Common myeloid progenitor, CD34-positive (primary cell): ENCODE results near the gene RCBTB1.
"Not testable (repeated sequence)": the region's sequence is repeated elsewhere in the genome, so short reads cannot be mapped to it uniquely, and the experiment has no call there.

Experiments
- CTCF ChIA-PET: fragments of 350-600 bp; sonication (Branson Sonifier 250); formaldehyde crosslinking; loops from one replicate; lab custom pipeline; 2021; ENCODE audit warnings: antibody characterized with exemption; lab: Charles Lee
- POLR2A ChIA-PET: fragments of 350-600 bp; sonication (Branson Sonifier 250); formaldehyde crosslinking; loops from one replicate; lab custom pipeline; 2021; ENCODE audit warnings: antibody characterized with exemption; lab: Charles Lee
- DNase-seq, 3 donors: peaks; one replicate each; pipeline versions ENCODE4 v3.0.0 to v3.0.0-alpha.2; 2013
- H3K27ac ChIP-seq, 2 experiments: 1 replicate in 1 of 2; 2 replicates in 1 of 2; pipeline ENCODE4 v1.7.0; 2013; ENCODE audit warnings: inconsistent platforms in 2 of 2, low read length in 2 of 2, mild to moderate bottlenecking in 2 of 2, low read depth in 1 of 2, moderate library complexity in 1 of 2; ENCODE audit not compliant: severe bottlenecking in 2 of 2, insufficient read depth in 1 of 2, poor library complexity in 1 of 2
- H3K27me3 ChIP-seq, 5 experiments: replicated peaks in 2 of 5; 1 replicate in 3 of 5; 2 replicates in 2 of 5; pipeline versions ENCODE4 v1.6.1 to v1.7.0; 2013; ENCODE audit warnings: low read length in 4 of 5, mild to moderate bottlenecking in 2 of 5, moderate library complexity in 2 of 5, inconsistent platforms in 1 of 5; ENCODE audit not compliant: insufficient read depth in 5 of 5, control insufficient read depth in 4 of 5
- H3K36me3 ChIP-seq, 4 experiments: 1 replicate in 2 of 4; 2 replicates in 2 of 4; pipeline versions ENCODE4 v1.6.1 to v1.7.0; 2013; ENCODE audit warnings: low read length in 3 of 4, control low read depth in 1 of 4, mild to moderate bottlenecking in 1 of 4; ENCODE audit not compliant: control insufficient read depth in 4 of 4, insufficient read depth in 4 of 4
- H3K4me1 ChIP-seq, 4 experiments: 1 replicate in 3 of 4; 2 replicates in 1 of 4; pipeline versions ENCODE4 v1.6.1 to v1.7.1; 2013; ENCODE audit warnings: low read length in 3 of 4, mild to moderate bottlenecking in 3 of 4, control low read depth in 1 of 4, inconsistent platforms in 1 of 4, moderate library complexity in 1 of 4; ENCODE audit not compliant: control insufficient read depth in 4 of 4, insufficient read depth in 4 of 4; ENCODE audit errors: control extremely low read depth in 1 of 4
- H3K4me3 ChIP-seq, 7 experiments: 1 replicate in 4 of 7; 2 replicates in 3 of 7; pipeline versions ENCODE4 v1.5.1 to v1.7.0; 2013; ENCODE audit warnings: mild to moderate bottlenecking in 7 of 7, low read length in 6 of 7, moderate library complexity in 6 of 7, inconsistent platforms in 2 of 7, low read depth in 2 of 7, control low read depth in 1 of 7; ENCODE audit not compliant: insufficient read depth in 4 of 7, control insufficient read depth in 1 of 7; ENCODE audit errors: extremely low read depth in 1 of 7
- H3K9me3 ChIP-seq, 5 experiments: 1 replicate in 4 of 5; 2 replicates in 1 of 5; pipeline versions ENCODE4 v1.6.1 to v1.7.1; 2013; ENCODE audit warnings: low read length in 4 of 5, mild to moderate bottlenecking in 2 of 5, inconsistent platforms in 1 of 5, low read depth in 1 of 5, moderate library complexity in 1 of 5; ENCODE audit not compliant: control insufficient read depth in 4 of 5, insufficient read depth in 2 of 5; ENCODE audit errors: control extremely low read depth in 1 of 5
- WGBS: methylation state at CpG from one replicate; pipeline ENCODE4 v1.1.5; 2013; ENCODE audit not compliant: insufficient coverage; 5-methylcytosine and 5-hydroxymethylcytosine counted together

Gene RCBTB1

DNA sequence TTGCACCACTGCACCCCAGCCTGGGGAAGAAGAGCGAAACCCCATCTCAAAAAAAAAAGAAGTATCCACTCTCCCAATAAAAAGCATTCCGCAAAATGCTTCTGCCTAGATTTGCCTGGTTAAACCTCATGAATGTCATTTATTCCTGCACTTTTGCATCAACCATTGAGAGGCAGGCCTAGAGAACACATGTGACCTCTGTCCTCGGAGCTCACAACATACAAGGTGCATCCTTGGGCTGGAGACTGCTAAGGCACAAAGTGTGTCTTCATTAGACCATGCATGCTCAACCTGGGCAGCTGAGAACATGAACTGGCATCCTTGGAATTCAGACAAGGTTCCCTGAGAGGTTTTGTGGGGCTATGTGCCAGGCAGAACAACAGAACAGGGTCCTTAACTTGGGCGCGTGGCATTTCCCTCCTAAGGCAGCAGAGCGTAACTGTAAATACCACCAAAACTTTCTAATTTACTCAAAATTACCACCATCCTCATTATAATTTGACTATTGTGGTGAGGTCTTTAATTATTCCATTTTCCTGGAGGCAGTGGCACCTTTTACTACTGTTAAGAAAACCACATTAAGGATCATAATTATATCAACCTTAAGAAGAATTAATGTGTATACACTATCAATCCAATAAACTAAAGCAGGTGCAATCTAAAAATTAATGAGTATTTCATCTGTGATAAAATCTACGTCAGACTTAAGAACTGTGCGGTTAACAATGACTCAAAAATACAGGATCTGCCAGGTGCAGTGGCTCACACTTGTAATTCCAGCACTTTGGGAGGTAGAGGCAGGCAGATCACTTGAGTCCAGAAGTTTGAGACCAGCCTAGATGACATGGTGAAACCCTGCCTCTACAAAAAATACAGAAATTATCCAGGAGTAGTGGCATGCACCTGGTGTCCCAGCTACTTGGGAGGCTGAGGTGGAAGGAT lies 13.8 kb downstream of the RCBTB1 start:
- no peak for DNase-seq
- Histone ChIP-seq H3K27me3 (no peaks in the 10 kb centered on the region), H3K4me1 (peaks cover 0 to 20% (median 13%) of the 10 kb centered on the region in 4 experiments), H3K27ac (no peak overlapping the region), H3K9me3 (no peaks in the 10 kb centered on the region), H3K36me3 (peaks cover 0 to 16% (median 3%) of the 10 kb centered on the region in 4 experiments), H3K4me3 (no peak overlapping the region)
- WGBS, result 95% methylated on average over 4 of the region's 8 CpGs
- POLR2A ChIA-PET, result no interaction called here
- CTCF ChIA-PET, result interaction anchor here (1.3 to 1.9 kb wide), 2 partner anchors 20 to 25 kb away, joined by 3 to 6 read pairs; no protein-coding TSS in a partner anchor

DNA sequence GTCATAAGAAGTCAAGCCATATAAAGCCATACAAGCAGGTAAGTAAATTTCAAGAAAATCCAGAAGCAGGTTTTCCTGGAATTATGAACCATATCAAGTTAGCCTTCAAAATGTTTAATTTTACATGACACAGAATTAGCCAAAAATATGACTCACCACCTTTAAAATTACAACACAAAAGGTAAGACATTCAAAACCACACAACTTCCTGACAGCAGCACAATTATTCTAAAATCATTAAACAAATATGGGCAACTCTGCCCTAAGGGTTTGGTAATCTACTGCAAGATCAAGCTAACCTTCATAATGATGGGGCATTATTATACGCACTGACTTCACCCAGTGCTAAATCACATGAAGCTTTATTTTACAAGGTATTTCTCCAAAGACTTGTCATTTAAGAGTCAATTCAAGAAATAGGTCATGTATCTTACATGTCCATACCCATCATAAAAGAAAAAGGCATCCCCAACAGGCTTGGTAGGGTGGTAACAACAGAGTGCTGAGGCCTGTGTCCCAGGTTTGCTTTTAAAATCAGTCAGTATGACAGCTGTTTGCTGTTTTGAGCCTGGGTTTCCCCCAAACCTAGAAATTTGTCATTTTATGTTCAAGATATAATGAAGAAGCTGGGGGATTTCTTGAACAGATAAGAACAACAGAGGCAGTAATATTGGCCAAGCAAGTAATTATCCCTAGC lies 15.2 kb downstream of the RCBTB1 start:
- peak in 2 of 3 donors; percentile 64 to 74 for DNase-seq
- ChIA-PET POLR2A (no interaction called here), CTCF (interaction anchor here (0.8 to 1.9 kb wide), 6 partner anchors 9 to 81 kb away, joined by 3 to 6 read pairs (median 3); no protein-coding TSS in a partner anchor)
- H3K36me3 ChIP-seq, result peaks cover 2 to 21% (median 6%) of the 10 kb centered on the region in 4 experiments
- no peaks in the 10 kb centered on the region for H3K9me3 ChIP-seq
- peaks cover 0 to 20% (median 13%) of the 10 kb centered on the region in 4 experiments for H3K4me1 ChIP-seq
- no peaks in the 10 kb centered on the region for H3K27me3 ChIP-seq
- H3K4me3 ChIP-seq, result no peak overlapping the region
- 78% methylated on average over 1 of the region's 1 CpG for WGBS
- H3K27ac ChIP-seq, result peak overlapping the region in 1 of 2 experiments; percentile 43

DNA sequence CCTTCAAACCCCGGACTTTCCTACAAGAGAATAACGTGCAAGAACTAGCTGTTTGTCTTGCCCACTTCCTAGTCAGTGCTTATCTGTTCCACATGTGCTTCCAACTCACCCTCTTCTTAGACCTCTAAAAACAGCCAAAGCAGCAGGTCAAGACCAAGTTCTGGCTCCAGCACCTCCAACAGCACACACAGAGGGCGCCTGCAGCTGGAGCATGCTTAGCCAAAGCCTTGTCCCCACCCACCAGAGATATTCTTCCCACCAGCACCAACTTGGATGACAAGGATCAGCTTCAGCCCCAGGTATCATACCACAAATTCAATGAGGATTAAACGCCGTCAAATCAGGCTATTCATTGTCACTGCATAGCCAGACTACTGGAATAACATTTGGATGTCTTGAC lies 17.9 kb downstream of the RCBTB1 start:
- 43% methylated on average over 3 of the region's 5 CpGs for WGBS
- H3K36me3 ChIP-seq, result peaks cover 6 to 28% (median 11%) of the 10 kb centered on the region in 4 experiments
- DNase-seq, result peak in 2 of 3 donors; percentile 13 to 22
- H3K4me1 ChIP-seq, result peaks cover 0 to 20% (median 13%) of the 10 kb centered on the region in 4 experiments
- ChIA-PET CTCF (interaction anchor here (1.1 to 1.7 kb wide), 5 partner anchors 10 to 45 kb away, joined by 3 to 5 read pairs (median 3); no protein-coding TSS in a partner anchor), POLR2A (interaction anchor here (0.5 to 1.0 kb wide), 2 partner anchors 10 to 303 kb away, joined by 3 to 4 read pairs; no protein-coding TSS in a partner anchor)
- H3K27me3 ChIP-seq, result no peaks in the 10 kb centered on the region
- H3K9me3 ChIP-seq, result no peaks in the 10 kb centered on the region
- H3K27ac ChIP-seq, result no peak overlapping the region
- no peak overlapping the region for H3K4me3 ChIP-seq

DNA sequence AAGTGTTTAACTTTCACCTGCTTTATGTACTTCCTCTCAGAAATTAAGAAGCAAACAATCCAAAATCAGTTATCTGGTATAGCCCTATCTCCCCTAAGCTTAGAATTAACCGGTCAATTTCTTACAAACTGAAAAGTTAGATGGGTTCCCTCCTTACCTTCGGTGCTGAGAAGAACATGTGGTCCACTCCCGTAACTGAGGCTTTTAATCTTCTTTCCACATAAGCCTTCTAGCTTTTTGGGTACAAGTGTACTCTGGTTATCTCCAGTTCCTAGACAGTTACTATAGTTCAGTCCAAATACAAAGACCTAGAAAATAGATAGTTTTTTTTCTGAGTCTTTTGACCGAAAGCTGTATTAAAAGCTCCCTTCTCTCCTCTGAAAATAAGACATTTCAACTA lies 18.9 kb downstream of the RCBTB1 start:
- POLR2A ChIA-PET, result no interaction called here

DNA sequence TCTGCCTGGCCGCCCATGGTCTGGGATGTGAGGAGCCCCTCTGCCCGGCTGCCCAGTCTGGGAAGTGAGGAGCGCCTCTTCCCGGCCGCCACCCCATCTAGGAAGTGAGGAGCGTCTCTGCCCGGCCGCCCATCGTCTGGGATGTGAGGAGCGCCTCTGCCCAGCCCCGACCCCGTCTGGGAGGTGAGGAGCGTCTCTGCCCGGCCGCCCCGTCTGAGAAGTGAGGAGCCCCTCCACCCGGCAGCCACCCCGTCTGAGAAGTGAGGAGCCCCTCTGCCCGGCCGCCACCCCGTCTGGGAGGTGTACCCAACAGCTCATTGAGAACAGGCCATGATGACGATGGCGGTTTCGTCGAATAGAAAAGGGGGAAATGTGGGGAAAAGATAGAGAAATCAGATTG lies 19.9 kb downstream of the RCBTB1 start:
- H3K9me3 ChIP-seq, CTCF ChIA-PET, POLR2A ChIA-PET, H3K4me3 ChIP-seq, H3K27me3 ChIP-seq, H3K27ac ChIP-seq, DNase-seq: not testable (repeated sequence)
- WGBS, result no CpG with 5 or more reads among the region's 25 CpGs
- peaks cover 6 to 40% (median 11%) of the 10 kb centered on the region in 4 experiments for H3K36me3 ChIP-seq
- peaks cover 0 to 19% (median 11%) of the 10 kb centered on the region in 4 experiments for H3K4me1 ChIP-seq

More for the DNA sequence above, 18.9 kb downstream of the RCBTB1 start:
- H3K36me3 ChIP-seq, result peaks cover 6 to 34% (median 11%) of the 10 kb centered on the region in 4 experiments
- H3K27ac ChIP-seq, result no peak overlapping the region
- no peaks in the 10 kb centered on the region for H3K9me3 ChIP-seq
- CTCF ChIA-PET, result interaction anchor here (0.7 to 1.7 kb wide), 6 partner anchors 11 to 44 kb away, joined by 3 read pairs; no protein-coding TSS in a partner anchor
- DNase-seq, result no peak
- 100% methylated on average over 2 of the region's 4 CpGs for WGBS
- H3K4me3 ChIP-seq, result no peak overlapping the region
- H3K4me1 ChIP-seq, result peaks cover 0 to 20% (median 13%) of the 10 kb centered on the region in 4 experiments
- H3K27me3 ChIP-seq, result no peaks in the 10 kb centered on the region

DNA sequence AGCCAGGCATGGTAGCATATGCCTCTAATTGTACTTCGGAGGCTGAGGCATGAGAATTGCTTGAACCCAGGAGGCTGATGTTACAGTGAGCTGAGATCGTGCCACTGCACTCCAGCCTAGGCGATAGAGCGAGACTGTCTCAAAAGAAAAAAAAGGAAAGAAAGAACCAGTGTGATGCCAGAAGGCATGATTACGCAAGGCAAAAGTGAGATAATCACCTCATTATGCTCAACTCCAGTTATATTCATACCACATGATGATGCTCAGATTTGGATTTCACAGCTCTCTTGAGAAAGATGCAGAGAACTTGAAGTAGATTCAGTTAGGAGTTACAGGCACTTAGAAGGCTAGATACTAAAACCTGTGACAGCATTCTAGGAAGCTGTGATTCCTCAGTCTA lies 21.8 kb downstream of the RCBTB1 start:
- no peak for DNase-seq
- WGBS, result 90% methylated on average over 4 of the region's 5 CpGs
- CTCF ChIA-PET, result interaction anchor here (1.0 to 1.2 kb wide), 2 partner anchors 11 to 28 kb away, joined by 3 to 4 read pairs; no protein-coding TSS in a partner anchor
- no peaks in the 10 kb centered on the region for H3K27me3 ChIP-seq
- POLR2A ChIA-PET, result no interaction called here
- H3K4me3 ChIP-seq, result no peak overlapping the region
- H3K27ac ChIP-seq, result no peak overlapping the region
- no peaks in the 10 kb centered on the region for H3K9me3 ChIP-seq
- H3K36me3 ChIP-seq, result peaks cover 6 to 54% (median 18%) of the 10 kb centered on the region in 4 experiments
- peaks cover 0 to 11% (median 4%) of the 10 kb centered on the region in 4 experiments for H3K4me1 ChIP-seq
